ENCODE measurements around the gene SCAI.
"Not testable (repeated sequence)": the region's sequence is repeated elsewhere in the genome, so short reads cannot be mapped to it uniquely, and the experiment has no call there.

The SCAI gene

GRCh38 chr9:125008599-125008998 is 134.7 kb downstream of the SCAI start:
- DNase-seq = no peak

- DNase-seq = no peak
Observed at GRCh38 chr9:125003332-125003731, 140.0 kb downstream of the SCAI start.

- DNase-seq = no peak
Observed at GRCh38 chr9:124983698-124984097, 159.6 kb downstream of the SCAI start.

GRCh38 chr9:124980431-124980830 is 162.9 kb downstream of the SCAI start:
- DNase-seq = no peak

GRCh38 chr9:124975131-124975530 is 168.2 kb downstream of the SCAI start:
- DNase-seq = no peak

- DNase-seq = no peak
Observed at GRCh38 chr9:124973807-124974206, 169.5 kb downstream of the SCAI start.

GRCh38 chr9:124972241-124972770 is 171.0 kb downstream of the SCAI start:
- DNase-seq = no peak

- no peak for DNase-seq
Observed at GRCh38 chr9:124969401-124969800, 173.9 kb downstream of the SCAI start.

GRCh38 chr9:124968238-124968637 is 175.1 kb downstream of the SCAI start:
- DNase-seq = no peak

GRCh38 chr9:124965775-124966568 is 177.4 kb downstream of the SCAI start:
- DNase-seq = not testable (repeated sequence)

GRCh38 chr9:124964604-124965003 is 178.7 kb downstream of the SCAI start:
- no peak for DNase-seq

- DNase-seq = no peak
Observed at GRCh38 chr9:124964056-124964455, 179.3 kb downstream of the SCAI start.

GRCh38 chr9:124960409-124960752 is 182.9 kb downstream of the SCAI start:
- no peak for DNase-seq

GRCh38 chr9:124959671-124960408 is 183.5 kb downstream of the SCAI start:
- DNase-seq = not testable (repeated sequence)

- no peak for DNase-seq
Observed at GRCh38 chr9:124954255-124954654, 189.1 kb downstream of the SCAI start.

- no peak for DNase-seq
Observed at GRCh38 chr9:124950050-124950718, 193.1 kb downstream of the SCAI start.

GRCh38 chr9:124949387-124949786 is 193.9 kb downstream of the SCAI start:
- DNase-seq = no peak

GRCh38 chr9:124947727-124948391 is 195.5 kb downstream of the SCAI start:
- DNase-seq = no peak

GRCh38 chr9:124946167-124946566 is 197.2 kb downstream of the SCAI start:
- DNase-seq = no peak

- no peak for DNase-seq
Observed at GRCh38 chr9:124941679-124942561, 201.4 kb downstream of the SCAI start.

GRCh38 chr9:124940894-124941678 is 202.2 kb downstream of the SCAI start, which contains the start of gene GOLGA1:
Gene GOLGA1 (minus strand): TSS chr9:124941083. CDS start chr9:124938711, 2,372 bp downstream.
- peak; percentile 72 for DNase-seq

All from NCI-H2029 treated with DMSO at 0.1 percent for 48 hours (cell line).